GF-D8 (cell line): Measurements from ENCODE around the gene LGR6.
"Not testable (repeated sequence)": the region's sequence is repeated elsewhere in the genome, so short reads cannot be mapped to it uniquely, and the experiment has no call there.

Source experiments
- DNase-seq: peaks from one replicate; lab custom pipeline; 2025; lab: John Stamatoyannopoulos, UW

The LGR6 gene

DNA sequence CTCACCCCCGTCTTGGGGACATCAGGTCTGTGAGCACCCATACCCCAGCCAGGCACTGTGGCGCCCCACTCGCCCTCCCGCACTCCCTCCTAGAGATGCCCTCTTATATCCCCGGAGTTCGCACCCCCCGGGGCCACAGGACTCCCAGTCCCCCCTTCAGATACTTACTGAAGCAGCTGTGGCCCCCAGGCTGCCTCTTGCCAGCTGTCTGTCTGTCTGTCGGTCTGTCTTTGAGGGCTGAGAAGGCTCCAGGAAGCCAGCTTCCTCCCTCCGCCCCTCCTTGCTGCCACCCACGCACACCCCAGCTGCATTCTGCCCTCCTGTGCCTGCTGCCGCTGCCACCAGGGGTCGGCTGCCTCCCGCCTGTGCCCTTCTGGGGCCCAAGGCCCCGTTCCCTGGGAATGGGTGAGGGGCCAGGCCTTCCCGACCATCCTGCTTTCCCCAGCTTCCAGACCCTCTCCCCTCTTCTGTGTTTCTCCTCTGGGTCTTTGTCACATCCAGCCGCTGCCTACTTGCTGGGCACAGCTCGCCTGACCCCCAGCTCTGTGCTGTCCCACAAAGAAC, 33.1 kb upstream of the LGR6 start, which contains the start of gene PTPN7:
Gene PTPN7 (minus strand): TSS at position 226 of the 564 bp plus-strand sequence. CDS start 1,200 bp downstream, outside the sequence.
- peak; percentile 80 for DNase-seq

DNA sequence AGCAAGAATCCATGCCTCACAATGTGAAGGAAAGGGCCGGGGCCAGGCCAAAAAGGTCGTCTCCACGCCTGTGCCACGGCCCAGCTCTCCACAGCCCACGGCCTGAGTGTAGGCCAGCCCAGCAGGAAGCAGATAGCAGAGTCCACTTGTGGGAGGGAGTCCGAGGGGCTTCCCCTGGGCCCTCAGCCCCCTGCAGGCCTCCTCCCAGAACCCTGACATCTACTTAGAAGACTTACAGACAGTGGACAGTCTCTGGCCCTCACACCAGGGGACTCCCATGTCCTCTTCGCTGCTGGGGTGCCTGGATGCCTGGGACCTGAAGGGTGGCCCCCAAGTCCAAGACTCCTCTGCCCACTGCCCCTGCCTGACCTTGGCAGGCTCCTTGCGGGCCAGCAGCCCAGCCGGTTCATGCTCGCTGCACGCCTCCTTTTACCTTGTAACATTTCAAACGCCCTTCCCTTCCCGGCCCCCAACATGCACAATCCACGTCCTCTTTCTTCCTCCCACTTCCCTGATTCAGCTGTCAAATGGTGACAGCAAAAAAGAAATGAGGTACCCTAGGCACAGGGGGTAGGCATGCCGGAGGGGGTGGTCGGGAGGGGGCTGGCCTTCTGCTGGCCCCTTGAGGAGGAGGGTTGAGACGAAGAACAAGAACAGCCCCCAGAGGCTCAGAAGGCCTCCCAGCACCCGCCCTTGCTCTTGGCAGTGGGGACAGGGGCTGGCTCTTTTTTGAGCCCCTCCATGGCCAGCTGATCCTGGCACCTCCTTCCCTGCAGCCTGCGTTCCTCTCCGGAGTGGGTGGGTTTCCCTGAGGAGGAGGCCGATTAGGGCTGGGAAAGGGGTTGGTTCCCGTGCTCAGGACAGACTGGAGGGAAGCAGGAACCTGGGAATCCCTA, 32.2 kb upstream of the LGR6 start:
- peak; percentile 39 for DNase-seq

DNA sequence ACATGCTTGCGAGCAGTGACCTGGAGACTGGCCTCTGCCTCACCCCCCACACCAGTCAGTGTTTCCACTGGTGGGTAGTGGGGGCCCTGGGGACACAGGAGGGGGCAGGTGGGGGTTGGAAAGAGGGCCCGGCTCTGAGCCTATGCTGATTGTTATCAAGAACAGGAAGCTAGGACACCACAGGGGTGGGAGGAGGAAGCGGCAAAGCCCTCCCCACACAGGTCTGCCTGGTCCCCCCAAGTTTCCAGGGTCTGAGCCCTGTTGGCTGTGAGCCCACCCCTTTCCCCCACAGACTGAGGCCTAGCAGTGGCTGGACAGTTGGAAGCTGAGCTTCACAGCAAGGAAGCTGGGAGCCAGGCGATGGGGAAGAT, 31.6 kb upstream of the LGR6 start:
- peak; percentile 82 for DNase-seq

DNA sequence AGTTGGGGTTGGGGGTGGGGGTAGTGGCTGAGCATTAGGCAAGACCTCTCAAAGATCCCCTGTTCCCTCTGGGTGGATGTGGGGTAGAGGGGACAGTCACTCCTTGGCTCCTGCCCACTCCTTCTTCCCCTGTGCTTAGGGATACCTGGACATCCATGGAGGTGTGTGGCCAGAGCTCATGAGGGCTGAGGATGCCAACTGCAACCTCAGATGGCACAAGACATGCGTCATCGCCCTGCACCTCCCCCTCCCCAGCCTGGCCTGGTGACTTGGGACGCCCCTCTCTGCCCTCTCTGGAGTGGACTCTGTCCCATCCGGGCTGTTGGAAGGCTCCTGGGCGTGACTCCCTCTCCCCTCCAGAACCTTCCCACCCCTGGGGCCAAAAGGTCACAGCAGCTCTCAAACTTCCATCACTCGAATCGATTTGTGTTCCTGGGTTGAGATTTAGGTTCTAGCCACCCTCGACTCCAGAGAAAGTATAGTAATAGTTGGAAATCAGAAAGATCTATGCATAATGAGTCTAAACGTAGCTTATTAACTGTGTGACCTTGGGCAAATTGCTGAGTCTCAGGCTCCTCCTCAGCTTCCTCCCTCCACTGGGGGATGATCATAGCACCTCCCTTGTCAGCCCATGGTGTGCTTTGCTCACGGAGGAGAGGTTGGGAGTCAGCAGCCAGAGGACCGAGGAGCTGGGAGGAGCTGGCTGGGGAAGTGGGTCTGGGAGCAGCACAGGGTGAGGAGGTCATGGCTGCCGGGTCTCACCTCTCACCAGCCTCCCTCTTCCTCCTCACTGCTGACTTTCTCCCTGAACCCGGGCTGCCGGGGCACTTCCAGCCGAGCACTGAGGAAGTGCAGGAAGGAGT, 30.9 kb upstream of the LGR6 start:
- peak; percentile 62 for DNase-seq

DNA sequence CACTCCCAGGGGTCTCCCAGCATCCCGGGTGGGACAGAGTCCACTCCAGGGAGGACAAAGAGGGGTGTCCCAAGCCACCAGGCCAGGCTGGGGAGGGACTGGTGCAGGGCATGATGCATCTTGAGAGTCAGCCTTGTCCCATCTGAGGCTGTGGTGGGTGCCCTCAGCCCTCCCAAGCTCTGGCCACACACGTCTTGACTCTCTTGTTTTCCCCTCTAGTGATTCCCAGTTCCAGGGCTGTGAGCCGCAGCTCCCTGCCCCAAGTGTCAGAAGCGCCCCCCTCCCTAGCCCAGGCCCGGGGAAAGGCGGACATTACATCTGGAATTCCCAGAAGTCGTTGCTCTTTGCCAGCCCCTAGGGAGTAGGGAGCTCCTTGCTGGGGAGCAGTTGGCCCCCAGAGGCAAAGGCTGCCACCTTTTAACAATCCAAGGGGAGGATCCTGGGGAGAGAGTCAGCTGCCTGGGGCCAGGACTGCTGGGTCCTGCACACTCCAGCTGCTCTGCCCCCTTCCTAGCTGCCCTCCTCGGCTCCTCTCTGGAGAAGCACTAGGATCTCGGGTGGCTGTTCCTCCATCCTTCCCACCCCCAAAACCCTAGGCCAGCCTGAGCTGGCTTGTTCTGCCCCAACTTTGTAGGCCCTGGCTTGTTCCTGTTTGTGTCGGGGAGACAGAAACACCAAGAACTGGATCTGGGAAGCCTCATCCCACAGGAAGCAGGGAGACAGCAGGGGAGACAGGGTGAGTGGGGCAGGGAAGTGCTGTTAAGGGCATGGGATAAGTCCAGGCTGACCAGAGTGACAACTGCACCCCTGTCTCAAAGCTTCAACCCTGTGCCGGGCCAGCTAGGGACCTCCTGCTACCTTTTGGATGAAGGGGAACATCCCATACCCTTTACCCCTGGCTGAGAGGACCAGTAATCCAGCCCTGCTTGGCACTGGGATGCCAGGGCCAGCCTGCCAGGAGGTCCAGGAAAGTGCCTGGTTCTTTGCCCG, 30.0 kb upstream of the LGR6 start:
- no peak for DNase-seq

DNA sequence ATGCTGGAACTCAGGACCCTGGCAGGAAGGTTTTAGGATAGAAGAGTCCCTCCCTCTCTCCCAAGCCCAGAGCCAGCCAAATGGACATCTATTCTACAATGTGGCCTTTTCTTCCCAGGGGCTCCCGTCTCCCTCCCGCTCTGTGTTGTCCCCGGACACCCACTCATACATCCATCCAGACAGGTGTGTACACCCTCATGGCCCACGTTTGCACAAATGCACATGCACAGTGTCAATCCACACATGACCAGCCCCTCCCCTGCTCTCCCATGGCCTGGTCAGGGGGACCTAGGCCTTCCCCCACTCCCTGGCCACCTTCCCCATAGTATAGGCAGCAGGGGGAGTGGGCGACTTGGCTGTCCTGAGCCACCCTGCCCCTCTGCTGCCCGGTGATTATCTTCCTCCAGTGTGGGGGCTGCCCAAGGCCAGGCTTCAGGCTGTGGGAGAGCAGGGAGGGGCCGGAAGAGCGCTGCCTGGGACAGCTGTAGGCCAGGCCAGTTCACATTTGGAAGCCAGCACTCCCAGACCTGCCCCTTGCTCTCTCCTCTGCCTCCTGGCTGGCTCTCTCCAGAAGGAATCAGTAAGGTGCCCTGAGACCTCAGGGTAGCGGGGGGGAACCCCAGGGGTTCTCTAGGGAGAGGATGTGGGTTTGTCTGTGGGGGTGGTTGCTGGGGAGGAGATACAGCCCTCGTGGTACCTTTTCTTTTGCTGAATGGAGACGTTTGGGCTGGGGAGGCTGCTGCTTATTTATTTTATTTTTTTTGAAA, 29.1 kb upstream of the LGR6 start:
- peak; percentile 34 for DNase-seq

DNA sequence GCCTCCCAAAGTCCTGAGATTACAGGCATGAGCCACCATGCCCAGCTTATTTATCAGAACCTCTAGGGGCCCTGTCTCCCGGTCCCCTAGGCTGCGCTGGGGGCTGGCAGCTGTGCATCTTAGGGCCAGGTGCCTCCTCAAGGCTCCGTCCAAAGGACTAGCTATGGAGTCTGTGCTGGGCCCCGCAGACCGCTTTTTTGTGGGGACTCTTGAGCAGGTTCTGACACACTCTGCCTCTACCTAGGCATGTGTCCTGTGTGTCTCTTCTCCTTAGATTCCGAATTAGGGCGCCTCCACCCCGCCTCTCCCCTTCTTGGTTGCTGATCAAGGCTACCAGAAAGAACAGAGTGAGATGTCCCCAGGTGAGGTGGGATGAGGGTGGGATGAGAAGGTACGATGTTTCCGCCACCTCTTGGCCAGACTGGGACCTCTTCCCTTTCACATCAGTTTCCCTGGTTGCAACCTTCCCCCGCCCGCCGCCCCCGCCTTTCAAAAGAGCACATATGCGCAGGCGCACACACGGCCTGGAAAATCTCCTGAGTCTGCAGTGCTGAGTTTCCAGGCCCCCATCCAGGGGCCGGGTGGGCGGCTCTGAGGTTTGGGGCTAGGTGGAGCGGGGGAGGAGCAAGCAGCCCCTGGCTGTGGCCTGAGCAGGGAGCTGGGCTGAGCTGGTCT, 28.2 kb upstream of the LGR6 start:
- DNase-seq = no peak

DNA sequence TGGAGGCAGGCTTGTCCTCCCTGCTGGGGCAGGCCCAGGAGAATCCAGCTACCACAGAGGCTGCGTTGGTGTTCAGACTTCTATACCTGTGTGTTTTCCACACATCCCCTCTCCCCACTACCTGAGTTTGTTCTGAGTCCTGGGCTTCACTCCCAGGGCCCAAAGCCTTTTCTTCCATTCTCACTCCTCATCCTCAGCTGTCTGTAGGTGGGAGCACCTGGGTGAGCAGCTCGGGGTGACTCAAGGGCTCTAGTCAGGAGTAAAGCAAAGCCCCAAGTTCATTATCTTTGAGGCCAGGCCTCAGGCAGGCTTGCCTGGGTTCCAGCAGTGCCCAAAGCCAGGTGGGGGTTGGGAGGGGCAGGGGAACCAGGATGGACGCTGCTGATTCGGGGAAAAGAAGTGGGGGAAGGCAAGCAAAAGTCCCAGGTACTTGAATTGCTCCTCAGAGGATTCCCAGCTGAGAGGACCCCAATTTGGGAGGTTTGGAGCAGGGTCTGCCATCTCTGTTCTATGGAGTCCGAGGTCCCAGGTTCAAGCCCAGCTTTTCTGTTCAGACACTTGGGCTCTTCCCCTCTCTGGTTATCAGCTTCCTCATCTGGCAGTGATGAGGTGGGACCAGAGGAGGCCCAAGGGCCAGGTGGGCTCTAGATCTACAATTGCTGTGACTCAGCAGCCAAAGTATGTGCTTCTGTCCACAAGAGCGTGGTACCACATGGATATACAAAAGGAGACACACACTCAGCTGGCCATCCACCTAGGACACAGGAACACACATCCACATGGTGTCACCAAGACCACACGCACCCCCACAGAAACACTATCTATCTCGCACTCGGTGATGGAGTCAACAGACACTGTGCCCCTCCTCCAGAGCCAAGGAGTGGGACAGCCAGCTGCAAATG, 27.4 kb upstream of the LGR6 start:
- DNase-seq = no peak

DNA sequence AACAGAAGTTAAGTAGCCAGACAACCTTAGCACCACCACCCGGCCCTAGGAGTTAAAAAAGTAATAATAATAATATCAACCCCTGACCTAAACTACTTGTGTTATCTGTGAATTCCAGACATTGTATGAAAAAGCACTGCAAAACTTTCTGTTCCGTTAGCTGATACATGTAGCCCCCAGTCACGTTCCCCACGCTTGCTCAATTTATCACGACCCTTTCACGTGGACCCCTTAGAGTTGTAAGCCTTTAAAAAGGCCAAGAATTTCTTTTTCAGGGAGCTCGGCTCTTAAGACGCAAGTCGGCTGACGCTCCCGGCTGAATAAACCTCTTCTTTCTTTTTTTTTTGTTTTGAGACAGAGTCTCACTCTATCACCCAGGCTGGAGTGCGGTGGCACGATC, 26.5 kb upstream of the LGR6 start:
- DNase-seq = not testable (repeated sequence)

DNA sequence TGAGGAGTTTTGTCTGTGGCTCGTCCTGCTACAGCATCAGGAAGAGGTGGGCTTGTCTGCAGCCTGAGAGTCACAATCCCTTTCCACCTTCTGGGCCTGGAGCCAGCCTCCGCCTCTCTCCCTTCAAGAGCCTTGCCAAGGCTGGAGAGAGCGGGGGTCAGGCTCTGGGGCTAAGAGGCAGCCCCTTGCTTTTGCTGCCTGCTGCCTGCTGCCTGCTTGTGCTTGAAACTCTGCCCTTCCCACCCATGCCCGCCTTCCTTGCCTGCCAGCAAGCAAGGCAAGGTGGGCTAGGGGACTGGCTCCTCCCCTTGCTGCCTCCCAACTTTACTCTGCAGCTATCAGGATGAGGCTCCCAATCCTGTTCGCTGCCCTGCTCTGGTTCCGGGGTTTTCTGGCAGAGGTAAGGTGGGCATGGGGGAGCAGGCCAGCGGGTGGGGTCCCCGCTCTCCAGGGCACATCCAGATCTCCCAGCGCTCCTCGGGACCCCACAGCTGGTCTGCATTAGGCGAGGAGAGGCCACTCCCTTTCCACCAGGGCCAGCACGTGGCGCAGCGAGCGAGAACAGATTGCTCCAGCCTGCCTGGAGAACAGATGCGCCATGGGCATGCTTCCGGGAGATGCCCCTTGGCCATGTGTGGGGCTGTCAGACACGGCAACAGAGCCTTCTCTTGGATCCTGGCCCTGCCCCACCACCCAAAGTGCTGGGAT, 25.7 kb upstream of the LGR6 start:
- no peak for DNase-seq

DNA sequence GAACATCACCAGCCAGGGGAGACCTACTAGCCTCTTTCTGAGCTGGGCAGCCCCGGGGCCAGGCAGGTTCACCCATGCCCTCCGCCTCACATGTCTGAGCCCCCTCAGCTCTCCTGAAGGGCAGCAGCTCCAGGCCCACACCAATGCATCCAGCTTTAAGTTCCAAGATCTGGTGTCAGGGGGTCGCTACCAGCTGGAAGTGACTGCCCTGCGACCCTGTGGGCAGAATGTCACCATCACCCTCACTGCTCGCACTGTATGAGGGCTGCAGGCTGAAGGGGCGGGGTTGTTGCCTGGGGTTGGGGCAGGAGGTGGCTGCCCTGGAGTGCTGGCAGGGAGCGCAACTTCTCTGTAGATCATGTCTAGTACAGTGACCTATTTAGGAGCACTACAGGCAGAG, 24.7 kb upstream of the LGR6 start:
- DNase-seq = no peak

DNA sequence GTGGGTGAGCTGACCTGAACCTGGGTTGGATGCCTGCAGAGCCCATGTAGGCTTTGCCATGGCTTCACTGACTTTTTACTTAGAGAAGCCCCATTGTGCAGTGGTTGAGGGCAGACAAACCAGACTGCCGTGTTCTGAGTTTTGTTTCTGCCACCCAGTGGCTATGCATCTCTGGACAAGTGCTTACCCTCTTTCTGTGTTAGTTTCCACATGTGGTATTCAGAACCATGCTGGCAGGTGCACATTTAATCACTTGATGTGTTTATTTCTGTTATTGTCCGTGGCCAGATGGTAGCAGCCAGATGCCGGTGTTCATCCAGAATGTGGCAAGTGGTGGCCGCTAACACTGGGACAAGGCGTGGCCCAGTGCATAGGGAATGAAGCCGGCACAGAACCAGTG, 22.9 kb upstream of the LGR6 start:
- DNase-seq = peak; percentile 13

DNA sequence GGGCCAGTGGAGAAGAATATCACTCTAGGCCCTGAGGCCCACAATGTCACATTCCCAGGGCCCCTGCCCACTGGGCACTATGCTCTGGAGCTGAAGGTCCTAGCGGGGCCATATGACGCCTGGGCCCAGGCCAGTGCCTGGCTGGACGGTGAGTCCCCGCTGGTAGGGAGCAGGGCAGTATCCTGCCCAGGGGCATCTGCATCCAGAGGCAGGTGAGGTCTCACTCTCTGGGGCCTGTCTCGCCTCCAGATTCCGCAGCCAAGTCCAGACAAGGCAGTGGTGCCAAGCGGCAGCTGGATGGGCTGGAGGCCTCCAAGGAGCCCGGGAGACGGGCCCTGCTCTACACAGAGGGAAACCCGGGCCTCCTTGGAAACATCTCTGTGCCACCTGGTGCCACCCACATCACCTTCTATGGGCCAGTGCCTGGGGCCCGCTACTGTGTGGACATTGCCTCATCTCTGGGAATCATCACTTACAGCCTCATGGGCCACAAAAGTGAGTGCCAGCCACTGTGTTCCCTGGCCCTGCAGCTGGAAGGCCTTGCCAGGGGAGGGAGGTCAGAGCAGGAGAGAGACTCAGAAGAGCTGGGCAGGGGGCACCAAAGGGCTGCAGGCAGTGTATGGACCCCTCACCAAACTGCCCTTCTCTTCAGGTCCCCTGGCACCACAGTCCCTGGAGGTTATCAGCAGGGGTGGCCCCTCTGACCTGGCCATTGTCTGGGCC, 22.1 kb upstream of the LGR6 start:
- no peak for DNase-seq

DNA sequence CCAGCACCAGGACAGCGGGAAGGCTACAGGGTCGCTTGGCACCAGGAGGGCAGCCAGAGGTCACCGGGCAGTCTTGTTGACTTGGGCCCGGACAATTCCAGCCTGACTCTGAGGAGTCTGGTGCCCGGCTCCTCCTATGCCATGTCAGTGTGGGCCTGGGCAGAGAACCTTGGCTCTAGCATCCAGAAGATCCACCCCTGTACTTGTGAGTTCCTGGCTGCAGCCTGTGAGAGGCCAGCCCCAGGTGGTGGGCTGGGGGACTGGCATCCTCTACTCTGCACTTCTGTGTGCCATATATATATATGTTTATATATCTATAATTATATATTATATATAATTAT, 21.6 kb upstream of the LGR6 start:
- no peak for DNase-seq

DNA sequence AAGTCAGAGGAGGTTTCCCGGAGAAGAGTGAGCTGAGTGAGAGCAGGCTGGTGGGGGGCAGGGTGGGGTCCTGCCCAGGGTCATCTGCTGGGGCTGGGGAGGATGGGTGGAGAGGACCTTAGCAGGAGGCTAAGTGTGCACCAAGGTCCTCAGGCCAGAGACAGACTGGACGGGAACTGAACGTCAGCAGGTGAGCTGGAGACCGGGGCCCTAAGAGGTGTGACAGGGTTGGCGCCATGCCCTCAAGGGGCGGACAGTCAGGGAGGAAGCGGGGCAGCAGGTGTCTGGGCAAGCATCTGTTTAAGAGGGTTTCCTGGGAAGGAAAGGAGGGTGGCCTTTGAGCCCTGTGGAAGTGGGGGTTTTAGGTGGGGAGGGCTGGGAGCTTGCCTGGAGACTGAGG, 19.6 kb upstream of the LGR6 start:
- DNase-seq = no peak

DNA sequence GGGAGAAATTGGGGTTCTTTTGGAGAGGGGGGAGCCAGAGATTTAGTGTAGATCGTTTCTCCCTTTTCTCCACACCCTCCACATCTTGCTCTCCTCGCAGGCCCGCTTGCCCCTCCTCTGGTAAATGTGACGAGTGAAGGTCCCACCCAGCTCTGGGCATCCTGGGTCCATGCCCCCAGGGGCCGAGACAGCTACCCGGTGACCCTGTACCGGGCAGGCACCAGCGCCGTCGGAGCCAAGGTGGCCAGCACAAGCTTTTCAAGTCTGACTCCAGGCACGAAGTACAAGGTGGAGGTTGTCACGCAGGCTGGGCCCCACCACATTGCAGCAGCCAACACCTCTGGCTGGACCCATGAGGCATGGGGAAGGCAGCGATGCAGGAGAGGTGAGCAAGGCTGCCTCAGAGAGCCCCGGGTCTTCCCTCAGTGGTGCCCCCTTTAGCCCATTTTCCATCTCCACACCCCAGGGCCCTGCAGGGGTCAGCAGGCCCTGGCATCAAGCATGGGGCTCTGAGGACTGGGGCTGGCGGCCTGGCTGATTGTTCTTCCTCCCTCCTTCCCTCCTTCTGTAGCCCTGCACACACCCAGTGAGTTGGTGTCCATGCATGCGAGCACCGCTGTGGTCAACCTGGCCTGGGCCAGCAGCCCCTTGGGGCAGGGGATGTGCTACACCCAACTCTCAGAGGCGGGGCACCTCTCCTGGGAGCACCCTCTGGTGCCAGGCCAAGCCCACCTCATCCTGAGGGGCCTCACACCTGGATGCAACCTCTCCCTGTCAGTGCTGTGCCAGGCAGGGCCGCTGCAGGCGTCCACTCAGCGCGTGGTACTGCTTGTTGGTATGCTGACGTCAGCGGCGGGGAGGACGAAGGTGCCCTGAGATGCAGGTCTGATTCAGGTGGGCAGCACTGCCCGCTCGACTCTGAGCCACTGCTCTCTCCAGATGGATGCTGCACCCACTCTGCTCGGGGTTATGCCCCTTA, 16.4 kb upstream of the LGR6 start:
- DNase-seq = no peak
